ENCODE measurements around the gene DNMT3B.
"Not testable (repeated sequence)": the region's sequence is repeated elsewhere in the genome, so short reads cannot be mapped to it uniquely, and the experiment has no call there.

DNMT3B gene

GRCh38 chr20:32792316-32792715, 30.1 kb downstream of the DNMT3B start:
- peak; percentile 19 for DNase-seq (ENCODE audit: low spot score)

- DNase-seq (ENCODE audit: low spot score), result no peak
Observed at GRCh38 chr20:32792731-32793458, 30.7 kb downstream of the DNMT3B start.

- no peak for DNase-seq (ENCODE audit: low spot score)
Observed at GRCh38 chr20:32796383-32796948, 34.3 kb downstream of the DNMT3B start.

GRCh38 chr20:32796981-32797451, 34.8 kb downstream of the DNMT3B start:
- DNase-seq (ENCODE audit: low spot score), result no peak

GRCh38 chr20:32797571-32797970, 35.4 kb downstream of the DNMT3B start:
- not testable (repeated sequence) for DNase-seq (ENCODE audit: low spot score)

GRCh38 chr20:32798046-32798981, 36.1 kb downstream of the DNMT3B start:
- DNase-seq (ENCODE audit: low spot score), result no peak

DNA sequence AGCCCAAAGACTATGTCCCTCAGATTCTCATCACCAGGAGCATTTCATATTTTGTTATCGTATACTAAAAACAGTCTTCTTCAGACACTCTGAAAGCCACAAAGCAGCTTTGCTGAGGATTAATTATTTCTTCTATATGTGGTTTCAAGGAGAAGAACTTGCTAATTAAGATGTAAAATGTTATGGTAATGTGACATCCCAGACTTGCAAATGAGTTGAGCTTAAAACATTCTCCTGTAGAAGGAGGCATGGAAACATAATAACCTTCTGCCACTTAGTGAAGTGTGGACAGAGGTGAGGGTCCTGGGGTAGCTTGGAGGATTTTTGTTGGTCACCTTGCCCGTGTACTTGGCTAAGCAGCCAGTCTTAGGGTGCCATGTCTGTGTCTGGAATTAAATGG, 40.9 kb downstream of the DNMT3B start:
- DNase-seq (ENCODE audit: low spot score), result no peak

DNA sequence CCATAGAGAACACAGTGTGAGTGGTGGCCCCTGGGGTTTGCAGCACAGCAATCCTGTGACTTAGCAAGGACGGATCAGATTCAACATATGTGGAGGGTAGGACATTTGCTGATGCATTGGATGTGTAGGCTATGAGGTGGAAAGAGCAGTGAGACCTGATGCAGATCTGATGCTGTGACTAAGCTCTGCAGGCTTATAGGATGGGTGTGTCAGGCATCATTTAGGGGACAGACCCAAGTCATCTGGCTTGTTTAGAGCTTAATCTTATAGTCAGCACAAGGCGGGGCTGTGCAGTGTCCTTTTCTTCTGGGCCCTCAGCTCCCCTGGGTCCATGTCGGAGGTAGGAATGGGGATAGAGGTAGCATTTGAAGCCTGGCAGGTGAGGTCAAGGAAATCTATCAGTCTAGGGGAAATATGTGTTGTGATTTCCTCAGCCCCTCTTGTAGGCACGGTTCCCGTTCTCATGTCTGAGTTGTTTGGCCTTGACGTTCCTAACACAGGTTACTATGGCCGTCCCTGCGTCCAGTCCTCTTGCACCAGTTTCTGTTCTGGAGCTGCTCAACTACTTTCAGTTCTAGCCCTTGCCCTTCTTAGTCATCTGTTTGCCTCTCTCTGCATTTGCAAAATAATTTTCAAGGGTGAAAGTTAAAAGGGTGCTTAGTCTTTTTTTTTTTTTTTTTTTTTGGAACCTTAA, 42.0 kb downstream of the DNMT3B start:
- DNase-seq (ENCODE audit: low spot score), result no peak

DNA sequence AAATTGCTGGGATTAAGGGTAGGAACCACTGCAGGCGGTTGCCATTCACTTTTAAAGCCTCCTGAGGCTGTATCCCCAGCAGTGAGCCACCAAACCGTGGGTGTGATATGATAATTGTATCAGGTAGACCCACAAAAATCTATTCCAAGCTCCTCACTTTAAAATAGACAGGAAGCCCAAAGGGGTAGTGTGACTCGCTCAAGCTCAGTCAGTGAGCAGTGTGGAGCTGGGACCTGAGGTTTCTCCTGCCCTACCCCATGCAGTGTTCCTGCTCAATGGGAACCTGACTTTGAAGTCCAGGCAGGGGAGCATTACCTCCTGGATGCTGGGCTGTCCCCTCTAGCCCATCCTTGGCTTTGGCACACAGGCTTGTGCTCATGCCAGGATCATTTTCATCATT, 42.6 kb downstream of the DNMT3B start:
- DNase-seq (ENCODE audit: low spot score), result no peak

DNA sequence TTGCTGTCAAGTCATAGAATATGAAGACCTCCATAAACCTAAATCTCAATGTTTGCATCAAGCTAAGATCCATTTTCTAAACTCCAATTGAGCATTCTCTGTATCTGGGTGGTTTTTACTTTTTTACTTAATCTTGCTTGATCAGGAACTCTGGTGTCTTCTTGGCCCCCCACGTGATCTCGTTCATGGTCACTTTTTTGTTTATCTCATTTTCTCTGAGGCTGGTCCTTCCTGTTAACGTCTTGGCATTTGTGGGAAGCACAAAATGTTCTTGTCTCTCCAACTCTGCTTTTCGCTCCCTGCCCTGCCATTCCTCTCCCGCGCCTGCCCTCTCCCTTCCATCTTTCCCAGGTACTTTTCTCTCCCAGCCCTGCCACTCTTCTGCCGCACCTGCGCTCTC, 43.5 kb downstream of the DNMT3B start:
- DNase-seq (ENCODE audit: low spot score), result no peak

DNA sequence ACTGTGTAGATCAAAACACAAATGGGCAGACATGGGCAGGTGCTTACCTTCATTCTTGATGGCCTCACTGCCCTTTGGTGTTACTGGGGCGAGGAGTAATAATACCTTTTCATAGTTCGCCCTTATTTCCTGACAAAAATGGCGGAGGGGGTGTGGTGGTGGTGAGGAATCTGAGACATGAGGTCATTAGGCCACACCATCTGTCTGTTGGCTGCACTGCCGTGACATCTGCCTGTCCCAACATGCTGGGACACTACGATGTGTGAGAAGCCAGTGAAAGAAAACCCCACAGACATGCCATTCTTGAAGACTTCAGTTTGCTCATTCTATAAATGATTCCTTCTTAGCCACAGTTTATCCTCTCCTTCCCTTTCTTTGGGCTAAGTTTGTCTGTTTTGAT, 44.2 kb downstream of the DNMT3B start:
- DNase-seq (ENCODE audit: low spot score), result no peak

DNA sequence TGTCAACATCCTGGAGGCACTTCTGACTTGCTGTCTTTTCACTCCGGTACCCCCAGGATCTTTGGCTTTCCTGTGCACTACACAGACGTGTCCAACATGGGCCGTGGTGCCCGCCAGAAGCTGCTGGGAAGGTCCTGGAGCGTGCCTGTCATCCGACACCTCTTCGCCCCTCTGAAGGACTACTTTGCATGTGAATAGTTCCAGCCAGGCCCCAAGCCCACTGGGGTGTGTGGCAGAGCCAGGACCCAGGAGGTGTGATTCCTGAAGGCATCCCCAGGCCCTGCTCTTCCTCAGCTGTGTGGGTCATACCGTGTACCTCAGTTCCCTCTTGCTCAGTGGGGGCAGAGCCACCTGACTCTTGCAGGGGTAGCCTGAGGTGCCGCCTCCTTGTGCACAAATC, 45.5 kb downstream of the DNMT3B start:
- no peak for DNase-seq (ENCODE audit: low spot score)

DNA sequence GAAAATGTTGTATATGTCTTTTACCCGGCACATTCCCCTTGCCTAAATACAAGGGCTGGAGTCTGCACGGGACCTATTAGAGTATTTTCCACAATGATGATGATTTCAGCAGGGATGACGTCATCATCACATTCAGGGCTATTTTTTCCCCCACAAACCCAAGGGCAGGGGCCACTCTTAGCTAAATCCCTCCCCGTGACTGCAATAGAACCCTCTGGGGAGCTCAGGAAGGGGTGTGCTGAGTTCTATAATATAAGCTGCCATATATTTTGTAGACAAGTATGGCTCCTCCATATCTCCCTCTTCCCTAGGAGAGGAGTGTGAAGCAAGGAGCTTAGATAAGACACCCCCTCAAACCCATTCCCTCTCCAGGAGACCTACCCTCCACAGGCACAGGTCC, 46.3 kb downstream of the DNMT3B start:
- DNase-seq (ENCODE audit: low spot score), result no peak

GRCh38 chr20:32809907-32810306, 47.7 kb downstream of the DNMT3B start:
- no peak for DNase-seq (ENCODE audit: low spot score)

DNA sequence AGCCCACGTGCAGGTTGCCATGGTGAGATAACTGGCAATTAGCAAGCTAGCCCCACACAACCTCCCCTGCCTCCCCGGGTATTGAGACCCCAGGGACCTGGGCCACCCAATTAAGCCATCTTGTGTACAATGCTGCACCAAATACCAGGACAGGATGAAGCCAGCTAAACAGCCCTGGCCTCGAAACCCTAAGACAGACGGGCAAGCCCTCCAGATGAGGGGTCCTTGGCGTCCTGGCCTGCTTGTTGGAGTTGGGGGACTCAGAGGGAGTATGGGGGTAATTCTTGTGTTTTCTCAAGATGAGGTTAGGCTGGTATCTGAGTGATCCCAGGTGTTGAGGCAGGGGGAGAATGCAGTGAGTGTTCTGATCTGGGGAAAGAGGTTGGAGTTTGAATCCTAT, 48.8 kb downstream of the DNMT3B start:
- DNase-seq (ENCODE audit: low spot score), result no peak

GRCh38 chr20:32811886-32812285, 49.7 kb downstream of the DNMT3B start:
- DNase-seq (ENCODE audit: low spot score), result no peak

- DNase-seq (ENCODE audit: low spot score), result peak; percentile 29
Observed at GRCh38 chr20:32819992-32820697, 58.0 kb downstream of the DNMT3B start.

- DNase-seq (ENCODE audit: low spot score), result no peak
Observed at GRCh38 chr20:32820698-32821377, 58.7 kb downstream of the DNMT3B start.

- no peak for DNase-seq (ENCODE audit: low spot score)
Observed at GRCh38 chr20:32822225-32822624, 60.0 kb downstream of the DNMT3B start.

DNA sequence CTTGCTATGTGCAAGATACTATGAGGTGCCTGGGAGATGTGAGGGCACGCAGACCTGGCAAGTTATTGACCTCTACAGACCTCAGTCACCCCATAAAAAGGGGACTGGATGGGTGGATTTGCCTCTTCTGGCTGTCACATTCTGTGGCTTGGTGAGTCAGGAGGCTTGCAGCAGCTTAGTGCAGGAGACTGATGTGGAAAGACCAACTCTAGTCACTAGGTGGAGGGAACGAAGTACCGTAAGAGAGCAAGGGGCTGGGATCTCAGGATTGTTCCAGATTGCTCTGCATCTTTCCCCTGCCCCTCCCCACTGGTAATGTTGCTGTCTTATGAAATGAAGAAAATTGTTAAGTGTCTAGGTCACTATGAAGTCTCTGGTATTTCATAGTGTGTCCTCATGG, 60.9 kb downstream of the DNMT3B start:
- no peak for DNase-seq (ENCODE audit: low spot score)
